Esophagus muscularis mucosa (tissue), 3 donors: ENCODE results near the gene ADAMTS20.

Source experiments
- CTCF ChIP-seq, 3 experiments: fragments of 200-600 bp in 2 of 3; fragments of 450-650 bp in 1 of 3; sonication (generic) in 2 of 3; IDR thresholded peaks; one replicate each; pipeline ENCODE4 v1.5.1; 2017 to 2019; ENCODE audit warnings: antibody characterized with exemption in 3 of 3, mild to moderate bottlenecking in 2 of 3, moderate library complexity in 1 of 3
- POLR2A ChIP-seq: fragments of 450-650 bp; IDR thresholded peaks from one replicate; pipeline ENCODE4 v1.6.1; 2017; ENCODE audit warnings: antibody characterized with exemption, moderate library complexity, mild to moderate bottlenecking, low read depth
- POLR2AphosphoS5 ChIP-seq, 2 donors: sonication (generic); formaldehyde crosslinking; IDR thresholded peaks; one replicate each; pipeline ENCODE4 v1.6.1; 2017; ENCODE audit warnings: antibody characterized with exemption in 2 of 2

- TF ChIP-seq CTCF (IDR thresholded peaks at IDR 0.05) (peak; percentile 62 to 75 (median 62)), POLR2A (no peak), POLR2AphosphoS5 (IDR thresholded peaks at IDR 0.05) (peak in 1 of 2 donors; percentile 41)
Measured at GRCh38 chr12:43338848-43339526, 213.0 kb downstream of the ADAMTS20 start.
